ENCODE measurements around the gene COX8A. TPM values are rescaled to one million over a fixed set of nuclear protein-coding genes. Genes with fewer than 3 reads are reported as not detected.

Gene COX8A
- total and polyA plus RNA-seq, 2 donors (not counting 1 experiment from before 2014, with no cell fraction given), result 99.0 to 244 TPM

GRCh38 chr11:63951779-63952536 is 22.5 kb upstream of the COX8A start:
- DNase-seq (no peak), ATAC-seq (ENCODE audit: low read depth) (no peak)
- Mint-ChIP-seq H3K4me3 (peak overlapping the region; percentile 16), H3K9me3 (ENCODE audit: insufficient read depth) (no peaks in the 10 kb centered on the region), H3K27me3 (no peaks in the 10 kb centered on the region), H3K27ac (peak overlapping the region; percentile 27), H3K4me1 (peaks cover 14% of the 10 kb centered on the region)
- Histone ChIP-seq H3K27me3 (replicated peaks in 1 of 4; ENCODE audit: control extremely low read depth in 1 of 4, control insufficient read depth in 3 of 4, insufficient read depth in 4 of 4, low read length in 3 of 4) (no peaks in the 10 kb centered on the region), H3K4me3 (ENCODE audit: control extremely low read depth in 1 of 5, extremely low read depth in 1 of 5, insufficient read depth in 1 of 5, low read depth in 2 of 5, low read length in 4 of 5) (no peak overlapping the region), H3K79me2 (ENCODE audit: control insufficient read depth, insufficient read depth, low read length) (peaks cover 7% of the 10 kb centered on the region), H3K36me3 (replicated peaks in 1 of 2; ENCODE audit: control extremely low read depth in 1 of 2, control insufficient read depth in 1 of 2, extremely low read depth in 1 of 2, insufficient read depth in 2 of 2, low read length in 1 of 2) (peaks cover 0 to 46% of the 10 kb centered on the region in 2 experiments), H3K9me3 (ENCODE audit: control extremely low read depth in 1 of 3, control insufficient read depth in 2 of 3, insufficient read depth in 1 of 3, low read length in 2 of 3) (no peaks in the 10 kb centered on the region), H3K4me2 (replicated peaks; ENCODE audit: low read depth, low read length, poor library complexity, severe bottlenecking) (no peak overlapping the region), H3K27ac (ENCODE audit: low read length in 2 of 2) (peak overlapping the region; percentile 4 to 33), H4K20me1 (ENCODE audit: control insufficient read depth, insufficient read depth, low read length, poor library complexity, severe bottlenecking) (no peaks in the 10 kb centered on the region), H2AFZ (ENCODE audit: insufficient read depth, low read depth, low read length, poor library complexity, severe bottlenecking) (no peak overlapping the region), H3K9ac (ENCODE audit: low read length) (no peak overlapping the region), H3K4me1 (ENCODE audit: control insufficient read depth in 2 of 2, insufficient read depth in 2 of 2, low read length in 2 of 2) (peaks cover 0 to 10% of the 10 kb centered on the region in 2 donors)
- 46% methylated on average over 19 of the region's 20 CpGs for WGBS (ENCODE audit: insufficient coverage)
- CTCF ChIA-PET, result interaction anchor here (0.9 to 11.7 kb wide), 3 partner anchors 8 to 115 kb away, joined by 3 to 254 read pairs (median 5); partner anchors contain the start of gene MARK2
- intact Hi-C loops (cut with micrococcal nuclease), result no loop called here
- POLR2A ChIA-PET, result interaction anchor here (0.7 kb wide), 1 partner anchor 10 kb away, joined by 3 read pairs; no protein-coding TSS in a partner anchor
- TF ChIP-seq CTCF (IDR thresholded peaks at IDR 0.05) (no peak), EZH2 (IDR thresholded peaks at IDR 0.05; ENCODE audit: borderline replicate concordance, insufficient read depth, low read depth, low read length, poor library complexity, severe bottlenecking) (no peak)

- H3K9me3 ChIP-seq (ENCODE audit: control extremely low read depth in 1 of 3, control insufficient read depth in 2 of 3, insufficient read depth in 1 of 3, low read length in 2 of 3), result no peaks in the 10 kb centered on the region
- ATAC-seq (ENCODE audit: low read depth) (no peak), DNase-seq (no peak)
- no peak overlapping the region for H3K4me2 ChIP-seq (replicated peaks; ENCODE audit: low read depth, low read length, poor library complexity, severe bottlenecking)
- ChIA-PET POLR2A (no interaction called here), CTCF (interaction anchor here (0.9 to 1.7 kb wide), 2 partner anchors 8 to 10 kb away, joined by 3 to 5 read pairs; no protein-coding TSS in a partner anchor)
- no peak overlapping the region for H3K27ac Mint-ChIP-seq
- no peak overlapping the region for H3K4me3 Mint-ChIP-seq
- TF ChIP-seq CTCF (IDR thresholded peaks at IDR 0.05) (no peak), EZH2 (IDR thresholded peaks at IDR 0.05; ENCODE audit: borderline replicate concordance, insufficient read depth, low read depth, low read length, poor library complexity, severe bottlenecking) (no peak)
- H3K36me3 ChIP-seq (replicated peaks in 1 of 2; ENCODE audit: control extremely low read depth in 1 of 2, control insufficient read depth in 1 of 2, extremely low read depth in 1 of 2, insufficient read depth in 2 of 2, low read length in 1 of 2), result peaks cover 0 to 46% of the 10 kb centered on the region in 2 experiments
- H3K79me2 ChIP-seq (ENCODE audit: control insufficient read depth, insufficient read depth, low read length), result peaks cover 7% of the 10 kb centered on the region
- H4K20me1 ChIP-seq (ENCODE audit: control insufficient read depth, insufficient read depth, low read length, poor library complexity, severe bottlenecking), result no peaks in the 10 kb centered on the region
- H3K9ac ChIP-seq (ENCODE audit: low read length), result no peak overlapping the region
- no peaks in the 10 kb centered on the region for H3K27me3 Mint-ChIP-seq
- H2AFZ ChIP-seq (ENCODE audit: insufficient read depth, low read depth, low read length, poor library complexity, severe bottlenecking), result no peak overlapping the region
- H3K4me1 Mint-ChIP-seq, result peaks cover 14% of the 10 kb centered on the region
- no peaks in the 10 kb centered on the region for H3K9me3 Mint-ChIP-seq (ENCODE audit: insufficient read depth)
- H3K27ac ChIP-seq (ENCODE audit: low read length in 2 of 2), result no peak overlapping the region
- intact Hi-C loops (cut with micrococcal nuclease), result no loop called here
- peaks cover 0 to 10% of the 10 kb centered on the region in 2 donors for H3K4me1 ChIP-seq (ENCODE audit: control insufficient read depth in 2 of 2, insufficient read depth in 2 of 2, low read length in 2 of 2)
- WGBS (ENCODE audit: insufficient coverage), result 100% methylated on average over 3 of the region's 4 CpGs
- no peak overlapping the region for H3K4me3 ChIP-seq (ENCODE audit: control extremely low read depth in 1 of 5, extremely low read depth in 1 of 5, insufficient read depth in 1 of 5, low read depth in 2 of 5, low read length in 4 of 5)
- no peaks in the 10 kb centered on the region for H3K27me3 ChIP-seq (replicated peaks in 1 of 4; ENCODE audit: control extremely low read depth in 1 of 4, control insufficient read depth in 3 of 4, insufficient read depth in 4 of 4, low read length in 3 of 4)
Observed at GRCh38 chr11:63952570-63952969, 21.9 kb upstream of the COX8A start.
